Measurements from ENCODE around the gene ZNF518A. TPM values are rescaled to one million over a fixed set of nuclear protein-coding genes. Genes with fewer than 3 reads are reported as not detected.

The ZNF518A gene
- total and polyA plus RNA-seq, 2 donors (not counting 3 experiments of a cell fraction or from before 2014, with no cell fraction given): 2.9 to 12.1 TPM

- no peaks in the 10 kb centered on the region for H3K27me3 ChIP-seq (ENCODE audit: control insufficient read depth in 2 of 2, insufficient read depth in 2 of 2, low read length in 2 of 2)
- H2AFZ ChIP-seq (ENCODE audit: low read depth, low read length): no peak overlapping the region
- no peaks in the 10 kb centered on the region for H4K20me1 ChIP-seq (replicated peaks; ENCODE audit: control insufficient read depth, extremely low read depth, insufficient read depth, low read length)
- intact Hi-C loops (cut with micrococcal nuclease): no loop called here
- BruUV-seq (replicated peaks): no TSS peak
- no peak overlapping the region for H3K4me3 ChIP-seq (replicated peaks in 1 of 3; ENCODE audit: insufficient read depth in 1 of 3, low read depth in 1 of 3, low read length in 3 of 3)
- dilution Hi-C loops (cut with MboI; ENCODE audit: extremely low pct_ligation_motif_present, low sequenced_read_pairs): no loop called here
- FAIRE-seq (no peak), DNase-seq (ENCODE audit: low read depth, low spot score) (no peak)
- no peak overlapping the region for H3K4me2 ChIP-seq (ENCODE audit: insufficient read depth, low read length)
- ChIA-PET CTCF (interaction anchor here (0.7 kb wide), 1 partner anchor 149 kb away, joined by 3 read pairs; no protein-coding TSS in a partner anchor), POLR2A (no interaction called here)
- TF ChIP-seq POLR2AphosphoS5 (IDR thresholded peaks at IDR 0.05; ENCODE audit: insufficient read depth, low read depth, low read length) (no peak), GATA2 (IDR thresholded peaks at IDR 0.05; ENCODE audit: insufficient read depth, insufficient read length, low read depth, low read length) (no peak)
- H3K27ac ChIP-seq (ENCODE audit: insufficient read depth, low read depth, low read length): no peak overlapping the region
- H3K79me2 ChIP-seq (ENCODE audit: control insufficient read depth, insufficient read depth, low read length): no peaks in the 10 kb centered on the region
- no peaks in the 10 kb centered on the region for H3K9me3 ChIP-seq (replicated peaks; ENCODE audit: control insufficient read depth, insufficient read depth, low read length)
- no peak overlapping the region for H3K9ac ChIP-seq (replicated peaks; ENCODE audit: extremely low read depth, insufficient read depth, low read length)
- H3K4me1 ChIP-seq (ENCODE audit: control insufficient read depth, extremely low read depth, insufficient read depth, low read length): no peaks in the 10 kb centered on the region
- no peaks in the 10 kb centered on the region for H3K9me1 ChIP-seq (replicated peaks; ENCODE audit: control insufficient read depth, extremely low read depth, insufficient read depth, low read length)
- H3K36me3 ChIP-seq (ENCODE audit: control insufficient read depth in 2 of 2, extremely low read depth in 1 of 2, insufficient read depth in 2 of 2, low read length in 2 of 2): no peaks in the 10 kb centered on the region
These were observed 35.6 kb downstream of the ZNF518A start for GRCh38 chr10:96165726-96166125.

- Histone ChIP-seq H3K27ac (ENCODE audit: insufficient read depth, low read depth, low read length) (no peak overlapping the region), H4K20me1 (replicated peaks; ENCODE audit: control insufficient read depth, extremely low read depth, insufficient read depth, low read length) (no peaks in the 10 kb centered on the region), H3K9ac (replicated peaks; ENCODE audit: extremely low read depth, insufficient read depth, low read length) (no peak overlapping the region), H2AFZ (ENCODE audit: low read depth, low read length) (no peak overlapping the region), H3K79me2 (ENCODE audit: control insufficient read depth, insufficient read depth, low read length) (no peaks in the 10 kb centered on the region), H3K27me3 (ENCODE audit: control insufficient read depth in 2 of 2, insufficient read depth in 2 of 2, low read length in 2 of 2) (no peaks in the 10 kb centered on the region), H3K4me2 (ENCODE audit: insufficient read depth, low read length) (no peak overlapping the region), H3K9me3 (replicated peaks; ENCODE audit: control insufficient read depth, insufficient read depth, low read length) (no peaks in the 10 kb centered on the region), H3K4me3 (replicated peaks in 1 of 3; ENCODE audit: insufficient read depth in 1 of 3, low read depth in 1 of 3, low read length in 3 of 3) (no peak overlapping the region), H3K9me1 (replicated peaks; ENCODE audit: control insufficient read depth, extremely low read depth, insufficient read depth, low read length) (no peaks in the 10 kb centered on the region), H3K36me3 (ENCODE audit: control insufficient read depth in 2 of 2, extremely low read depth in 1 of 2, insufficient read depth in 2 of 2, low read length in 2 of 2) (no peaks in the 10 kb centered on the region), H3K4me1 (ENCODE audit: control insufficient read depth, extremely low read depth, insufficient read depth, low read length) (no peaks in the 10 kb centered on the region)
- FAIRE-seq: no peak
- DNase-seq (ENCODE audit: low read depth, low spot score): no peak
- ChIA-PET CTCF (interaction anchor here (1.3 kb wide), 1 partner anchor 61 kb away, joined by 5 read pairs; no protein-coding TSS in a partner anchor), POLR2A (no interaction called here)
- dilution Hi-C loops (cut with MboI; ENCODE audit: extremely low pct_ligation_motif_present, low sequenced_read_pairs) (no loop called here), intact Hi-C loops (cut with micrococcal nuclease) (no loop called here)
- BruUV-seq (replicated peaks): no TSS peak
- no peak for TF ChIP-seq CTCF (IDR thresholded peaks at IDR 0.05; ENCODE audit: extremely low read depth in 1 of 2, insufficient read depth in 1 of 2, low read depth in 1 of 2, low read length in 2 of 2)
- TF ChIP-seq, protein P1, sequence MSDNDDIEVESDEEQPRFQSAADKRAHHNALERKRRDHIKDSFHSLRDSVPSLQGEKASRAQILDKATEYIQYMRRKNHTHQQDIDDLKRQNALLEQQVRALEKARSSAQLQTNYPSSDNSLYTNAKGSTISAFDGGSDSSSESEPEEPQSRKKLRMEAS (IDR thresholded peaks at IDR 0.05; ENCODE audit: insufficient read depth, insufficient read length): no peak
- TF ChIP-seq FOS (IDR thresholded peaks at IDR 0.05; ENCODE audit: borderline replicate concordance, insufficient read depth, low read length): no peak
- TF ChIP-seq EZH2 (IDR thresholded peaks at IDR 0.05; ENCODE audit: borderline replicate concordance, low read depth, low read length, severe bottlenecking): no peak
- no peak for TF ChIP-seq POLR2AphosphoS5 (IDR thresholded peaks at IDR 0.05; ENCODE audit: insufficient read depth, low read depth, low read length)
- TF ChIP-seq GATA2 (IDR thresholded peaks at IDR 0.05; ENCODE audit: insufficient read depth, insufficient read length, low read depth, low read length): no peak
- TF ChIP-seq MYC (IDR thresholded peaks at IDR 0.05; ENCODE audit: low read depth, low read length): no peak
- no peak for TF ChIP-seq JUN (IDR thresholded peaks at IDR 0.05; ENCODE audit: borderline replicate concordance, insufficient read depth, insufficient read length, low read depth)
- TF ChIP-seq POLR2A (IDR thresholded peaks at IDR 0.05; ENCODE audit: low read depth, low read length): no peak
These were observed 38.4 kb downstream of the ZNF518A start for GRCh38 chr10:96168546-96168945.

Measured in endothelial cell of umbilical vein (primary cell).